Measurements from ENCODE around the gene ALCAM. TPM values are rescaled to one million over a fixed set of nuclear protein-coding genes. Genes with fewer than 3 reads are reported as not detected.

ALCAM gene
- 118 and 138 TPM in 2 replicates for total RNA-seq
- 37.8 and 46.3 TPM in 2 replicates for polyA plus RNA-seq
- 70.8 and 74.0 TPM in 2 replicates for polyA plus RNA-seq (2011; cell fraction: cytosol; rRNA removed)
- polyA plus RNA-seq (2011; cell fraction: nucleus; rRNA removed), result 98.9 and 116 TPM in 2 replicates
- polyA plus RNA-seq (2012), result 90.5 and 105 TPM in 2 replicates
- 125 and 146 TPM in 2 replicates for polyA minus RNA-seq
- polyA minus RNA-seq (2011; cell fraction: cytosol; rRNA and poly(A)+ RNA removed), result 12.1 TPM
- 192 and 259 TPM in 2 replicates for polyA minus RNA-seq (2011; cell fraction: nucleus; rRNA and poly(A)+ RNA removed)
- percentile 93 among the genes with signal in this experiment for Bru-seq, nascent RNA
- percentile 86 among the genes with signal in this experiment for BruChase-seq, experiment 1, labeled RNA remaining after a 6-hour chase
- percentile 86 among the genes with signal in this experiment for BruChase-seq, experiment 2, labeled RNA remaining after a 2-hour chase
- long read RNA-seq, full-length matches to known transcripts, result 192 of 249 reads
- long read RNA-seq, partial matches to known transcripts, result 26 of 249 reads
- long read RNA-seq, other reads (novel, unspliced or antisense), result 31 of 249 reads

DNA sequence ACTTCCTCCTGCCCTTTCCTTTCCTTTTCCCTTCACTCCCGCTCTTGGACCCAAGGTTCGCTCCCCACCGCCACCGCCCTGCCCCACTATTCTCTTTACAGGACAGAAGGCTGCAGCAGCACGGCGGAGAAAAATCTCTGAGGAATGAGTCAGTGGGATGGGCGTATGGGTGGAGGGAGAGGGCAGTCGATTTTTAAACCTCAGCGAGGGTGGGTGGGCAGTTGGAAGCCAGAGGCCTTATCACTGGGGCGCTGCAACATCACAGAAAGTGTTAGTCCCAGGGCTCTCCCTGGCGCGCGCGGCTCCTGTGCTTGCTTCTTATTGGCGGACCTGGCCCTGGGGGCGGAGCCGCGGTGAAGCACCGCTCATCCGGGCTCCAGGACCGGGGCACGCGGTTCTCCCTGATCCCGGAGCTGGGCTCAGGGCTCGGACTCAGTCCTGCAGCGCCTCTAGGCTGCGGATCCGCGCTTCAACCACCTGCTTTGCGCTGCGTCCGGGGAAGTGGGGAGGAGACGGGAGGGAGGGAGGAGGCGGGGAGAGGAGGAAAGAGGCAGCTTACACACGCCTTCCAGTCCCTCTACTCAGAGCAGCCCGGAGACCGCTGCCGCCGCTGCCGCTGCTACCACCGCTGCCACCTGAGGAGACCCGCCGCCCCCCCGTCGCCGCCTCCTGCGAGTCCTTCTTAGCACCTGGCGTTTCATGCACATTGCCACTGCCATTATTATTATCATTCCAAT is at the start of gene ALCAM:
Gene ALCAM, plus strand, starts transcription at position 584 of the 737 bp plus-strand sequence.
- peak; percentile 91 for FAIRE-seq
- POLR2A ChIA-PET, result interaction anchor here (0.7 to 1.5 kb wide), 4 partner anchors 13 to 1275 kb away, joined by 3 to 7 read pairs (median 3); no protein-coding TSS in a partner anchor
- Histone ChIP-seq H2AFZ (ENCODE audit: low read depth, low read length) (peak within 1 kb of the TSS; percentile 81), H3K27me3 (ENCODE audit: control insufficient read depth in 2 of 2, insufficient read depth in 2 of 2, low read length in 2 of 2) (no peaks in the 10 kb centered on the region), H4K20me1 (replicated peaks; ENCODE audit: control insufficient read depth, extremely low read depth, insufficient read depth, low read length) (no peaks in the 10 kb centered on the region), H3K27ac (ENCODE audit: insufficient read depth, low read depth, low read length) (peak within 1 kb of the TSS; percentile 96), H3K4me3 (replicated peaks in 1 of 3; ENCODE audit: insufficient read depth in 1 of 3, low read depth in 1 of 3, low read length in 3 of 3) (peak within 1 kb of the TSS; percentile 49 to 83 (median 80)), H3K4me1 (ENCODE audit: control insufficient read depth, extremely low read depth, insufficient read depth, low read length) (peaks cover 46% of the 10 kb centered on the region), H3K36me3 (ENCODE audit: control insufficient read depth in 2 of 2, extremely low read depth in 1 of 2, insufficient read depth in 2 of 2, low read length in 2 of 2) (no peaks in the 10 kb centered on the region), H3K9ac (replicated peaks; ENCODE audit: extremely low read depth, insufficient read depth, low read length) (peak within 1 kb of the TSS; percentile 94), H3K9me1 (replicated peaks; ENCODE audit: control insufficient read depth, extremely low read depth, insufficient read depth, low read length) (no peaks in the 10 kb centered on the region), H3K4me2 (ENCODE audit: insufficient read depth, low read length) (peak within 1 kb of the TSS; percentile 95), H3K79me2 (ENCODE audit: control insufficient read depth, insufficient read depth, low read length) (peaks cover 45% of the 10 kb centered on the region), H3K9me3 (replicated peaks; ENCODE audit: control insufficient read depth, insufficient read depth, low read length) (no peaks in the 10 kb centered on the region)
- CTCF ChIA-PET, result interaction anchor here (0.6 to 5.2 kb wide), 37 partner anchors 10 to 1374 kb away, joined by 3 to 84 read pairs (median 4); no protein-coding TSS in a partner anchor
- no TSS peak for BruUV-seq (replicated peaks)
- TF ChIP-seq GATA2 (IDR thresholded peaks at IDR 0.05; ENCODE audit: insufficient read depth, insufficient read length, low read depth, low read length), result peak; percentile 38
- peak; percentile 49 for TF ChIP-seq POLR2AphosphoS5 (IDR thresholded peaks at IDR 0.05; ENCODE audit: insufficient read depth, low read depth, low read length)
- peak; percentile 79 for TF ChIP-seq FOS (IDR thresholded peaks at IDR 0.05; ENCODE audit: borderline replicate concordance, insufficient read depth, low read length)
- TF ChIP-seq MYC (IDR thresholded peaks at IDR 0.05; ENCODE audit: low read depth, low read length), result peak; percentile 4
- no peak for TF ChIP-seq POLR2A (IDR thresholded peaks at IDR 0.05; ENCODE audit: low read depth, low read length)
- TF ChIP-seq JUN (IDR thresholded peaks at IDR 0.05; ENCODE audit: borderline replicate concordance, insufficient read depth, insufficient read length, low read depth), result peak; percentile 18
- TF ChIP-seq EZH2 (IDR thresholded peaks at IDR 0.05; ENCODE audit: borderline replicate concordance, low read depth, low read length, severe bottlenecking), result no peak
- TF ChIP-seq, protein P1, sequence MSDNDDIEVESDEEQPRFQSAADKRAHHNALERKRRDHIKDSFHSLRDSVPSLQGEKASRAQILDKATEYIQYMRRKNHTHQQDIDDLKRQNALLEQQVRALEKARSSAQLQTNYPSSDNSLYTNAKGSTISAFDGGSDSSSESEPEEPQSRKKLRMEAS (IDR thresholded peaks at IDR 0.05; ENCODE audit: insufficient read depth, insufficient read length), result peak; percentile 72
- TF ChIP-seq, protein P2, sequence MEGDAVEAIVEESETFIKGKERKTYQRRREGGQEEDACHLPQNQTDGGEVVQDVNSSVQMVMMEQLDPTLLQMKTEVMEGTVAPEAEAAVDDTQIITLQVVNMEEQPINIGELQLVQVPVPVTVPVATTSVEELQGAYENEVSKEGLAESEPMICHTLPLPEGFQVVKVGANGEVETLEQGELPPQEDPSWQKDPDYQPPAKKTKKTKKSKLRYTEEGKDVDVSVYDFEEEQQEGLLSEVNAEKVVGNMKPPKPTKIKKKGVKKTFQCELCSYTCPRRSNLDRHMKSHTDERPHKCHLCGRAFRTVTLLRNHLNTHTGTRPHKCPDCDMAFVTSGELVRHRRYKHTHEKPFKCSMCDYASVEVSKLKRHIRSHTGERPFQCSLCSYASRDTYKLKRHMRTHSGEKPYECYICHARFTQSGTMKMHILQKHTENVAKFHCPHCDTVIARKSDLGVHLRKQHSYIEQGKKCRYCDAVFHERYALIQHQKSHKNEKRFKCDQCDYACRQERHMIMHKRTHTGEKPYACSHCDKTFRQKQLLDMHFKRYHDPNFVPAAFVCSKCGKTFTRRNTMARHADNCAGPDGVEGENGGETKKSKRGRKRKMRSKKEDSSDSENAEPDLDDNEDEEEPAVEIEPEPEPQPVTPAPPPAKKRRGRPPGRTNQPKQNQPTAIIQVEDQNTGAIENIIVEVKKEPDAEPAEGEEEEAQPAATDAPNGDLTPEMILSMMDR (IDR thresholded peaks at IDR 0.05; ENCODE audit: extremely low read depth in 1 of 2, insufficient read depth in 1 of 2, low read depth in 1 of 2, low read length in 2 of 2), result peak; percentile 75 to 78
- intact Hi-C loops (cut with micrococcal nuclease), result loop anchor here (1.0 to 10.0 kb wide), 14 partner anchors 73 to 1374 kb away; partner anchors contain the start of gene CBLB
- DNase-seq (ENCODE audit: low read depth, low spot score), result peak; percentile 99
- dilution Hi-C loops (cut with MboI; ENCODE audit: extremely low pct_ligation_motif_present, low sequenced_read_pairs), result no loop called here
